Stimulated activated CD4-positive, alpha-beta T cell treated with anti-CD3 and anti-CD28 coated beads, TNF-alpha, amount 100 ng/mL, for 48 hours (primary cell): ENCODE measurements around the gene GRAP2.

ENCODE experiments used
- DNase-seq, 3 donors: peaks; one replicate each; pipeline ENCODE4 v3.0.0-alpha.2; 2020; ENCODE audit warnings: low read depth in 3 of 3

Gene GRAP2

GRCh38 chr22:40010746-40011145 lies 109.9 kb downstream of the GRAP2 start:
- DNase-seq, result no peak

DNA sequence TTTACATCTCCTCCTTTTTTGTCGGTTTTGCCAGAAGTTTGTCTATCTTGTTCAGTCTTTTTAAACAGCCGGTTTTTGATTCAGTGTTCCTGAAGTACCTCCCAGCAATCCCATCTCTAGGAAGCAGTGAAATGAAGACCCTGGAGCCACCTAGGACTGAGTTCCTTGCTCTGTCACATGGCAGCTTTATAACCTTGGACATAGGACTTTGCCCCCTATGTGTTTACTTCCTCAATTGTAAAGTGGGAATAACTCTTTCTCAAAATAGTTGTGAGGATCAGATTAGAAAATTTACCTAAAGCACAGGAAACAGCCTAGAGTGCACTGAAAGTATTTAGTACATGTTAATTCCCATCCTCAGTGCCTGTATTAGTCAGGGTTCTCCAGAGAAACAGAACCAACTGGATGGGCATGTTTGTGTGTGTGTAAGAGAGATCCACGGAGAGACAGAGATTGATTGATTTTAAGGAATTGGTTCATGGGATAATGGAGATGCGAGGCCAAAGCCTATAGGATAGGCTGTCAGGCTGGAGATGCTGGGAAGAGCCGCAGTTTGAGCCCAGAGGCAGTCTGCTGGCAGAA lies 113.9 kb downstream of the GRAP2 start:
- no peak for DNase-seq

DNA sequence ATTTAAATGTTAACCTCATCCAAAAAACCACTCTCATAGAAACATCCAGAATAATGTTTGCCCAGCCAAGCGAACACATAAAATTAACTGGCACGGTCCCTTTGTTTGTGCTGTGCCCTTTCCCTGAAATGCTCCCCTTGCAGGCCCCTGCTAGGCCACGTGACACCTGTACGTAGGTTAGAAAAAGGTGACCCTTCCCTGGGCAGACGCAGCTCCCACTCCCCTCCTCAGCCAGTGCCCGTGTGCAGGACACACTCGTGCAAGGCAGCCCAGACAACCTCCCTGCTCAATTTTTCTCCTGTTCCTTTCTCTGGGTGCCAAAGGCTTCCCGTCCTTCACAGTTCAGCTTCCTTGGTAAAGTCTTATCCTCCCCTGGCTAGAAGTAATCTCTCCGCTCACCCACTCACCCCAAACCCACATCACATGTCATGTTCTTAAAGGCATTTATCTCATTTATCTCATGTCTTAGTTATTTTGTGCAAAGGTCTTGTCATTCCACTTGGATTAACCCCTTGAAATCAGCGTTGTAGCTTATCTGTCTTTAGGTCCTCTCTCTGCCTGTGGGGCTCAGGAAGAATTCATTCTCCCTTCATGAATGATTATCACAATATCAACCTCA lies 114.6 kb downstream of the GRAP2 start:
- DNase-seq, result no peak

- no peak for DNase-seq
Observed at GRCh38 chr22:40018051-40018450, 117.2 kb downstream of the GRAP2 start.

DNA sequence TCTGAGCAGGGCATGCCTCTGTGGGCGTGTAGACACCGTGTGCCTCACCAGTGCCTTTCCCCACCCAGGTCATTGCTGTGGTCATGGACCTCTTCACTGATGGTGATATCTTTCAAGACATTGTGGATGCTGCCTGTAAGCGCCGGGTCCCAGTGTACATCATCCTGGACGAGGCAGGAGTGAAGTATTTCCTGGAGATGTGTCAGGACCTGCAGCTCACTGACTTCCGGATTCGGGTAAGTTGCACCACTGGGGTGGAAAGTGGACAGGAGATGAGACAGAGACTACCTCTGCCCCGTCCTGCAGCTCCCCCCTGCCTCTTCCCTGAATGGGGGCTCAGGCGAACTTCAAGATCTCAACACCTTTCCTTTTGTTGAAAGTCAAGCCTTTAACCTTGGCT lies 118.2 kb downstream of the GRAP2 start:
- no peak for DNase-seq

- no peak for DNase-seq
Observed at GRCh38 chr22:40020956-40021355, 120.1 kb downstream of the GRAP2 start.

- no peak for DNase-seq
Observed at GRCh38 chr22:40021401-40022000, 120.6 kb downstream of the GRAP2 start.

DNA sequence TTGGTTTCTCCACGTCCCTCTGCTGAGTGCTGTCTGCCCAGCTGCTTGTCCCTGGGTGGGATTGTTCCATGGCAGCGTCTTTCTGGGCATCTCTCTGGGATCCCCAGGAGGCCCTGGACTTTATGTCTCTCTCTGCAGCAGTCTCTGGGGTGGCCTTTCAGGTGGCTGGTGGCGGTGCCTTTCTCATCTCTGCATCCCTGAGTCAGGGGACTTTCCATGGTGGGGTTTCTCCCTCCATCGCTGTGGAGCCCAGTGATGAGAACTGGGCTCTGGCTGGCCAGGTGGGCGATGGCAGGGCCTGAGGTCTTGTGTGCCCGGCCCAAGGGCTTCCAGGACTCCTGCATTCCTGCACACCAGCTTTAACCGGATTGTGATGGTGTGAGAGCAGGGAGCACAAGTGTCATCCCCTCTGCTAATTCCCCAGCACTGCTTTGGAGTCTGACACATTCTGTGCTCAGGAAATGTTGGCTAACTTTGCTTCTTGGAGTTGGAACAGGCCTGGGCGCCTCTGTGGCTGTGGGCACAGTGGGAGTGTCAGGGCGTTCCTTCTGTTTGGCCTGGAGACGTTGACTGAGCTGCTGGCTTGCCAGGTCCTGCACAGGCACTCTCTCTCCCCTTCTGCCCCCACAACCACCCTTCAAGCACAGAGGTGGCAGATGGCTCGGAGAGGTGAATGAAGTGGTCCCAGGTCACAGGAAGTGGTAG lies 121.8 kb downstream of the GRAP2 start:
- no peak for DNase-seq
